Keratinocyte (primary cell): Measurements from ENCODE around the gene FAM90A26. TPM values are rescaled to one million over a fixed set of nuclear protein-coding genes. Genes with fewer than 3 reads are reported as not detected.
"Not testable (repeated sequence)": the region's sequence is repeated elsewhere in the genome, so short reads cannot be mapped to it uniquely, and the experiment has no call there.

Experiments used
- DNase-seq: peaks from one replicate; pipeline ENCODE4 v3.0.0-alpha.2; 2011; ENCODE audit warnings: low read depth, missing footprints, low spot score
- FAIRE-seq: peaks from 2 replicates; lab custom pipeline; 2011; peaks lifted over from hg19 to GRCh38; lab: Jason Lieb, UNC
- H2AFZ ChIP-seq: 2 replicates; pipeline ENCODE4 v1.6.0; 2012; ENCODE audit warnings: low read length, control low read depth, inconsistent platforms; ENCODE audit not compliant: control insufficient read depth
- H3K27ac ChIP-seq: 2 replicates; pipeline ENCODE4 v1.5.1; 2011; ENCODE audit warnings: low read length; ENCODE audit not compliant: control insufficient read depth, insufficient read depth
- H3K27me3 ChIP-seq: 3 replicates; pipeline ENCODE4 v1.6.0; 2011; ENCODE audit warnings: low read length; ENCODE audit not compliant: control insufficient read depth, insufficient read depth; ENCODE audit errors: extremely low read depth
- H3K36me3 ChIP-seq, 2 experiments: 2 replicates in 1 of 2; 3 replicates in 1 of 2; pipeline ENCODE4 v1.5.1; 2011; ENCODE audit warnings: low read length in 2 of 2, mild to moderate bottlenecking in 1 of 2; ENCODE audit not compliant: control insufficient read depth in 2 of 2, insufficient read depth in 2 of 2; ENCODE audit errors: extremely low read depth in 1 of 2
- H3K4me1 ChIP-seq: 3 replicates; pipeline ENCODE4 v1.5.1; 2011; ENCODE audit warnings: low read length; ENCODE audit not compliant: control insufficient read depth, insufficient read depth; ENCODE audit errors: extremely low read depth
- H3K4me2 ChIP-seq: 3 replicates; pipeline ENCODE4 v1.6.0; 2011; ENCODE audit warnings: low read depth, low read length; ENCODE audit not compliant: control insufficient read depth, insufficient read depth; ENCODE audit errors: extremely low read depth
- H3K4me3 ChIP-seq, 3 experiments: fragments of 200-600 bp in 1 of 3; sonication (generic) in 1 of 3; 2 replicates in 2 of 3; 3 replicates in 1 of 3; pipeline ENCODE4 v1.5.1; 2011 to 2016; ENCODE audit warnings: low read length in 3 of 3, mild to moderate bottlenecking in 3 of 3, control low read depth in 2 of 3, inconsistent platforms in 1 of 3, low read depth in 1 of 3, mixed read lengths in 1 of 3, mixed run types in 1 of 3, moderate library complexity in 1 of 3; ENCODE audit not compliant: control insufficient read depth in 2 of 3, insufficient read depth in 2 of 3; ENCODE audit errors: extremely low read depth in 1 of 3
- H3K79me2 ChIP-seq: 2 replicates; pipeline ENCODE4 v1.6.0; 2012; ENCODE audit warnings: low read length; ENCODE audit not compliant: control insufficient read depth, insufficient read depth
- H3K9ac ChIP-seq: 3 replicates; pipeline ENCODE4 v1.6.0; 2011; ENCODE audit warnings: low read length; ENCODE audit not compliant: control insufficient read depth, insufficient read depth; ENCODE audit errors: extremely low read depth
- H3K9me1 ChIP-seq: 3 replicates; pipeline ENCODE4 v1.6.0; 2011; ENCODE audit warnings: low read length; ENCODE audit not compliant: control insufficient read depth, insufficient read depth; ENCODE audit errors: extremely low read depth
- H3K9me3 ChIP-seq: 2 replicates; pipeline ENCODE4 v1.5.1; 2012; ENCODE audit warnings: low read depth, low read length; ENCODE audit not compliant: control insufficient read depth
- H4K20me1 ChIP-seq: 3 replicates; pipeline ENCODE4 v1.6.0; 2011; ENCODE audit warnings: low read length; ENCODE audit not compliant: control insufficient read depth, insufficient read depth; ENCODE audit errors: extremely low read depth
- EZH2 ChIP-seq: IDR thresholded peaks from one replicate; pipeline ENCODE4 v1.6.1; 2012; ENCODE audit warnings: inconsistent platforms, mild to moderate bottlenecking, low read length, moderate library complexity
- dilution Hi-C: fragments of 300-500 bp; cut with MboI; formaldehyde crosslinking; loops from one replicate; pipeline ENCODE4 v1.7.0; 2020; ENCODE audit warnings: low sequenced_read_pairs; ENCODE audit not compliant: extremely low pct_ligation_motif_present
- polyA plus RNA-seq, 5 experiments: library from polyadenylated mRNA; depleted of rRNA in 3 of 5; stranded (reverse) in 3 of 5; stranded (forward) in 1 of 5; unstranded in 1 of 5; fragments of >200 nt; gene quantifications; 1 replicate in 1 of 5; 2 replicates in 3 of 5; 3 replicates in 1 of 5; pipeline versions ENCODE4 v1.2.1 to v1.2.3, GENCODE V29; 2011 to 2012; ENCODE audit warnings: missing spikeins in 2 of 5, low read depth in 1 of 5, low replicate concordance in 1 of 5
- TF ChIP-seq, protein P1 (sequence below), 3 experiments: IDR thresholded peaks in 1 of 3; conservative IDR thresholded peaks in 1 of 3; optimal IDR thresholded peaks in 1 of 3; 2 replicates in 2 of 3; 3 replicates in 1 of 3; pipeline versions ENCODE3 to v1.5.1; 2011; ENCODE audit warnings: low read length in 3 of 3, mild to moderate bottlenecking in 3 of 3, moderate library complexity in 2 of 3, control low read depth in 1 of 3, inconsistent platforms in 1 of 3; ENCODE audit not compliant: insufficient read depth in 2 of 3; ENCODE audit errors: extremely low read depth in 1 of 3

Gene FAM90A26
- polyA plus RNA-seq, 1 donor (not counting 4 experiments of a cell fraction or from before 2014, with no cell fraction given): not detected

GRCh38 chr4:9142786-9143185 is 27.4 kb upstream of the FAM90A26 start:
- dilution Hi-C loops, DNase-seq, FAIRE-seq, H4K20me1 ChIP-seq, H3K27ac ChIP-seq, H3K9me3 ChIP-seq, H3K4me2 ChIP-seq, H3K9ac ChIP-seq, H3K4me1 ChIP-seq, H3K4me3 ChIP-seq, H3K36me3 ChIP-seq, H3K79me2 ChIP-seq, H3K27me3 ChIP-seq, H3K9me1 ChIP-seq, H2AFZ ChIP-seq: not testable (repeated sequence)

GRCh38 chr4:9143421-9144080 is 26.7 kb upstream of the FAM90A26 start:
- Histone ChIP-seq H3K79me2 (no peaks in the 10 kb centered on the region), H3K9me1 (no peaks in the 10 kb centered on the region), H4K20me1 (no peaks in the 10 kb centered on the region), H3K4me1 (no peaks in the 10 kb centered on the region), H3K36me3 (no peaks in the 10 kb centered on the region), H2AFZ (no peak overlapping the region), H3K27ac (no peak overlapping the region), H3K4me3 (no peak overlapping the region), H3K9me3 (no peaks in the 10 kb centered on the region), H3K9ac (no peak overlapping the region), H3K4me2 (no peak overlapping the region), H3K27me3 (no peaks in the 10 kb centered on the region)
- dilution Hi-C loops: no loop called here
- DNase-seq (no peak), FAIRE-seq (no peak)
- TF ChIP-seq, protein P1, sequence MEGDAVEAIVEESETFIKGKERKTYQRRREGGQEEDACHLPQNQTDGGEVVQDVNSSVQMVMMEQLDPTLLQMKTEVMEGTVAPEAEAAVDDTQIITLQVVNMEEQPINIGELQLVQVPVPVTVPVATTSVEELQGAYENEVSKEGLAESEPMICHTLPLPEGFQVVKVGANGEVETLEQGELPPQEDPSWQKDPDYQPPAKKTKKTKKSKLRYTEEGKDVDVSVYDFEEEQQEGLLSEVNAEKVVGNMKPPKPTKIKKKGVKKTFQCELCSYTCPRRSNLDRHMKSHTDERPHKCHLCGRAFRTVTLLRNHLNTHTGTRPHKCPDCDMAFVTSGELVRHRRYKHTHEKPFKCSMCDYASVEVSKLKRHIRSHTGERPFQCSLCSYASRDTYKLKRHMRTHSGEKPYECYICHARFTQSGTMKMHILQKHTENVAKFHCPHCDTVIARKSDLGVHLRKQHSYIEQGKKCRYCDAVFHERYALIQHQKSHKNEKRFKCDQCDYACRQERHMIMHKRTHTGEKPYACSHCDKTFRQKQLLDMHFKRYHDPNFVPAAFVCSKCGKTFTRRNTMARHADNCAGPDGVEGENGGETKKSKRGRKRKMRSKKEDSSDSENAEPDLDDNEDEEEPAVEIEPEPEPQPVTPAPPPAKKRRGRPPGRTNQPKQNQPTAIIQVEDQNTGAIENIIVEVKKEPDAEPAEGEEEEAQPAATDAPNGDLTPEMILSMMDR (optimal IDR thresholded peaks at IDR 0.05 in 1 of 3, IDR thresholded peaks at IDR 0.05 in 1 of 3, conservative IDR thresholded peaks at IDR 0.05 in 1 of 3; ENCODE audit: extremely low read depth in 1 of 3, insufficient read depth in 2 of 3, low read length in 3 of 3): no peak
- no peak for TF ChIP-seq EZH2

GRCh38 chr4:9146967-9147366 is 23.2 kb upstream of the FAM90A26 start:
- TF ChIP-seq, protein P1 (optimal IDR thresholded peaks at IDR 0.05 in 1 of 3, IDR thresholded peaks at IDR 0.05 in 1 of 3, conservative IDR thresholded peaks at IDR 0.05 in 1 of 3; ENCODE audit: extremely low read depth in 1 of 3, insufficient read depth in 2 of 3, low read length in 3 of 3): no peak
- no peak for TF ChIP-seq EZH2
- Histone ChIP-seq H3K9ac (no peak overlapping the region), H3K4me3 (no peak overlapping the region), H3K79me2 (no peaks in the 10 kb centered on the region), H4K20me1 (no peaks in the 10 kb centered on the region), H3K27ac (no peak overlapping the region), H3K4me2 (no peak overlapping the region), H3K9me1 (no peaks in the 10 kb centered on the region), H2AFZ (no peak overlapping the region), H3K9me3 (no peaks in the 10 kb centered on the region), H3K36me3 (no peaks in the 10 kb centered on the region), H3K4me1 (no peaks in the 10 kb centered on the region), H3K27me3 (no peaks in the 10 kb centered on the region)
- DNase-seq: no peak
- peak; percentile 29 for FAIRE-seq
- dilution Hi-C loops: no loop called here

DNA sequence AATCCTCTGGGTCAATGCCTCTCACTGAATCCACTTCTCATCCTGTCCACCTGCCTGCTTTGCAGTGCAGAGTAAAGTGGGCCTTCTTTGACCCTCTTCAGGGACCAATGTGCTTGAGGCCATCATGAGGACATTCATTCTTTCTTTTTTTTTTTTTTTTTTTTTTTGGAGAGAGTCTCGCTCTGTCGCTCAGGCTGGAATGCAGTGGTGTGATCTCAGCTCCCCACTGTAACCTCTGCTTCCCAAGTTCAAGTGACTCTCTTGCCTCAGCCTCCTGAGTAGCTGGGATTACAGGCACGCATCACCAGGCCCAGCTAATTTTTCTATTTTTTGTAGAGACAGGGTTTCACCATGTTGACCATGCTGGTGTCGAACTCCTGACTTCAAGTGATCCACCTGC is 22.8 kb upstream of the FAM90A26 start:
- H3K4me2 ChIP-seq, H3K79me2 ChIP-seq, H3K4me1 ChIP-seq, H3K9ac ChIP-seq, H3K9me3 ChIP-seq, H2AFZ ChIP-seq, H3K4me3 ChIP-seq, H3K9me1 ChIP-seq, FAIRE-seq, H3K27me3 ChIP-seq, H3K27ac ChIP-seq, H4K20me1 ChIP-seq, dilution Hi-C loops, H3K36me3 ChIP-seq, DNase-seq: not testable (repeated sequence)
